ENCODE measurements around the gene CD2.
A peak's percentile ranks its signal among the peaks of the same experiment; 100 is the strongest.

Gene CD2

GRCh38 chr1:116817582-116818064, 63.4 kb downstream of the CD2 start:
- TF ChIP-seq ZFX (IDR thresholded peaks at IDR 0.05; ENCODE audit: borderline replicate concordance) (no peak), CTCF (IDR thresholded peaks at IDR 0.05) (peak; percentile 76)
- H3K27ac ChIP-seq, result no peak overlapping the region
